ENCODE data around the gene LMO1. TPM values are rescaled to one million over a fixed set of nuclear protein-coding genes. Genes with fewer than 3 reads are reported as not detected.
A peak's percentile ranks its signal among the peaks of the same experiment; 100 is the strongest.

Gene LMO1
- total RNA-seq, 1 donor, result not detected

GRCh38 chr11:8288824-8289491 lies 25.3 kb upstream of the LMO1 start:
- no peak overlapping the region for H3K4me2 ChIP-seq (ENCODE audit: insufficient read depth, low read length)
- H3K27ac ChIP-seq (ENCODE audit: low read depth, low read length), result no peak overlapping the region
- peaks cover 4% of the 10 kb centered on the region for H3K27me3 ChIP-seq (ENCODE audit: insufficient read depth, low read length)
- H4K20me1 ChIP-seq (ENCODE audit: insufficient read depth, low read length), result no peaks in the 10 kb centered on the region
- H3K9me3 ChIP-seq (ENCODE audit: low read depth, low read length), result no peaks in the 10 kb centered on the region
- no peaks in the 10 kb centered on the region for H3K4me1 ChIP-seq (ENCODE audit: insufficient read depth, low read length)
- no peak overlapping the region for H3K4me3 ChIP-seq (ENCODE audit: insufficient read depth, low read length)
- DNase-seq (ENCODE audit: insufficient read length, low spot score, missing footprints), result no peak
- no peaks in the 10 kb centered on the region for H3K79me2 ChIP-seq (ENCODE audit: insufficient read depth, low read length)
- H3K36me3 ChIP-seq (ENCODE audit: insufficient read depth, low read length), result no peaks in the 10 kb centered on the region
- no peak overlapping the region for H2AFZ ChIP-seq (ENCODE audit: low read length)
- no peak for TF ChIP-seq CTCF (IDR thresholded peaks at IDR 0.05; ENCODE audit: extremely low read depth, low read depth, low read length)

- Histone ChIP-seq H4K20me1 (ENCODE audit: insufficient read depth, low read length) (no peaks in the 10 kb centered on the region), H3K79me2 (ENCODE audit: insufficient read depth, low read length) (no peaks in the 10 kb centered on the region), H3K9me3 (ENCODE audit: low read depth, low read length) (no peaks in the 10 kb centered on the region), H3K4me2 (ENCODE audit: insufficient read depth, low read length) (no peak overlapping the region), H2AFZ (ENCODE audit: low read length) (no peak overlapping the region), H3K27me3 (ENCODE audit: insufficient read depth, low read length) (peaks cover 2% of the 10 kb centered on the region), H3K36me3 (ENCODE audit: insufficient read depth, low read length) (no peaks in the 10 kb centered on the region), H3K4me3 (ENCODE audit: insufficient read depth, low read length) (no peak overlapping the region), H3K4me1 (ENCODE audit: insufficient read depth, low read length) (no peaks in the 10 kb centered on the region), H3K27ac (ENCODE audit: low read depth, low read length) (no peak overlapping the region)
- no peak for TF ChIP-seq CTCF (IDR thresholded peaks at IDR 0.05; ENCODE audit: extremely low read depth, low read depth, low read length)
- DNase-seq (ENCODE audit: insufficient read length, low spot score, missing footprints), result peak; percentile 63
Measured at GRCh38 chr11:8288166-8288772, 24.6 kb upstream of the LMO1 start.

GRCh38 chr11:8287703-8288102 lies 24.0 kb upstream of the LMO1 start:
- Histone ChIP-seq H4K20me1 (ENCODE audit: insufficient read depth, low read length) (no peaks in the 10 kb centered on the region), H3K4me3 (ENCODE audit: insufficient read depth, low read length) (no peak overlapping the region), H3K4me2 (ENCODE audit: insufficient read depth, low read length) (no peak overlapping the region), H3K79me2 (ENCODE audit: insufficient read depth, low read length) (no peaks in the 10 kb centered on the region), H3K27me3 (ENCODE audit: insufficient read depth, low read length) (peaks cover 2% of the 10 kb centered on the region), H3K36me3 (ENCODE audit: insufficient read depth, low read length) (no peaks in the 10 kb centered on the region), H3K9me3 (ENCODE audit: low read depth, low read length) (no peaks in the 10 kb centered on the region), H2AFZ (ENCODE audit: low read length) (no peak overlapping the region), H3K4me1 (ENCODE audit: insufficient read depth, low read length) (no peaks in the 10 kb centered on the region), H3K27ac (ENCODE audit: low read depth, low read length) (no peak overlapping the region)
- peak; percentile 65 for DNase-seq (ENCODE audit: insufficient read length, low spot score, missing footprints)
- TF ChIP-seq CTCF (IDR thresholded peaks at IDR 0.05; ENCODE audit: extremely low read depth, low read depth, low read length), result no peak

GRCh38 chr11:8287297-8287696 lies 23.6 kb upstream of the LMO1 start:
- no peak overlapping the region for H2AFZ ChIP-seq (ENCODE audit: low read length)
- H3K4me1 ChIP-seq (ENCODE audit: insufficient read depth, low read length), result no peaks in the 10 kb centered on the region
- H3K36me3 ChIP-seq (ENCODE audit: insufficient read depth, low read length), result no peaks in the 10 kb centered on the region
- H4K20me1 ChIP-seq (ENCODE audit: insufficient read depth, low read length), result no peaks in the 10 kb centered on the region
- no peak for DNase-seq (ENCODE audit: insufficient read length, low spot score, missing footprints)
- TF ChIP-seq CTCF (IDR thresholded peaks at IDR 0.05; ENCODE audit: extremely low read depth, low read depth, low read length), result no peak
- H3K79me2 ChIP-seq (ENCODE audit: insufficient read depth, low read length), result no peaks in the 10 kb centered on the region
- peaks cover 6% of the 10 kb centered on the region for H3K27me3 ChIP-seq (ENCODE audit: insufficient read depth, low read length)
- H3K4me3 ChIP-seq (ENCODE audit: insufficient read depth, low read length), result no peak overlapping the region
- H3K4me2 ChIP-seq (ENCODE audit: insufficient read depth, low read length), result no peak overlapping the region
- no peak overlapping the region for H3K27ac ChIP-seq (ENCODE audit: low read depth, low read length)
- no peaks in the 10 kb centered on the region for H3K9me3 ChIP-seq (ENCODE audit: low read depth, low read length)

Data from osteoblast (primary cell).